SK-N-MC (cell line): Measurements from ENCODE around the gene HIC1.

Experiments
- EZH2 ChIP-seq: fragments of 200-600 bp; sonication (generic); IDR thresholded peaks from one replicate; pipeline ENCODE4 v1.6.1; 2017; ENCODE audit warnings: antibody characterized with exemption
- FOXP2 ChIP-seq: optimal IDR thresholded peaks from 2 replicates; pipeline ENCODE3; 2011; ENCODE audit warnings: mild to moderate bottlenecking, moderate library complexity; ENCODE audit not compliant: insufficient read depth; ENCODE audit errors: extremely low read length, control extremely low read depth
- POLR2AphosphoS5 ChIP-seq: IDR thresholded peaks from 2 replicates; pipeline ENCODE4 v1.6.1; 2012; ENCODE audit warnings: mild to moderate bottlenecking, low read depth, low read length, borderline replicate concordance

GRCh38 chr17:2068519-2069051 lies 13.7 kb downstream of the HIC1 start:
- TF ChIP-seq EZH2 (no peak), POLR2AphosphoS5 (no peak), FOXP2 (no peak)
